GM20431 (cell line): ENCODE data around the gene SLC39A11.

ENCODE experiments used
- in situ Hi-C: fragments of 300-500 bp; cut with MseI, MboI; formaldehyde crosslinking; loops from one replicate; pipeline ENCODE4 v1.15.0; 2020; ENCODE audit warnings: low sequenced_read_pairs; ENCODE audit not compliant: unreplicated experiment

SLC39A11 gene

GRCh38 chr17:73052923-73053322 is 39.6 kb downstream of the SLC39A11 start:
- in situ Hi-C loops: no loop called here

- in situ Hi-C loops: no loop called here
These were observed 41.7 kb downstream of the SLC39A11 start for GRCh38 chr17:73050797-73051196.

GRCh38 chr17:73048170-73048569 is 44.3 kb downstream of the SLC39A11 start:
- in situ Hi-C loops: no loop called here

- in situ Hi-C loops: no loop called here
These were observed 46.8 kb downstream of the SLC39A11 start for GRCh38 chr17:73045724-73046123.

- in situ Hi-C loops: no loop called here
These were observed 48.6 kb downstream of the SLC39A11 start for GRCh38 chr17:73043686-73044581.

- in situ Hi-C loops: no loop called here
These were observed 49.4 kb downstream of the SLC39A11 start for GRCh38 chr17:73042809-73043685.

GRCh38 chr17:73042225-73042624 is 50.3 kb downstream of the SLC39A11 start:
- in situ Hi-C loops: no loop called here

- in situ Hi-C loops: no loop called here
These were observed 53.2 kb downstream of the SLC39A11 start for GRCh38 chr17:73039282-73039681.

GRCh38 chr17:73031472-73031871 is 61.0 kb downstream of the SLC39A11 start:
- in situ Hi-C loops: no loop called here

GRCh38 chr17:73030995-73031394 is 61.5 kb downstream of the SLC39A11 start:
- in situ Hi-C loops: no loop called here

GRCh38 chr17:73030501-73030921 is 62.0 kb downstream of the SLC39A11 start:
- in situ Hi-C loops: no loop called here

GRCh38 chr17:73029991-73030390 is 62.5 kb downstream of the SLC39A11 start:
- in situ Hi-C loops: no loop called here

- in situ Hi-C loops: no loop called here
These were observed 63.5 kb downstream of the SLC39A11 start for GRCh38 chr17:73029021-73029420.

- in situ Hi-C loops: no loop called here
These were observed 64.2 kb downstream of the SLC39A11 start for GRCh38 chr17:73028299-73028755.

GRCh38 chr17:73027130-73027741 is 65.3 kb downstream of the SLC39A11 start:
- in situ Hi-C loops: no loop called here

- in situ Hi-C loops: no loop called here
These were observed 67.4 kb downstream of the SLC39A11 start for GRCh38 chr17:73025041-73025560.

- in situ Hi-C loops: no loop called here
These were observed 68.7 kb downstream of the SLC39A11 start for GRCh38 chr17:73023759-73024158.

- in situ Hi-C loops: no loop called here
These were observed 69.8 kb downstream of the SLC39A11 start for GRCh38 chr17:73022694-73023093.

GRCh38 chr17:73021771-73022170 is 70.7 kb downstream of the SLC39A11 start:
- in situ Hi-C loops: no loop called here

- in situ Hi-C loops: no loop called here
These were observed 72.4 kb downstream of the SLC39A11 start for GRCh38 chr17:73020110-73020509.
